ENCODE measurements around the gene PRPF38B.

- TF ChIP-seq CTCF (IDR thresholded peaks at IDR 0.05): peak; percentile 93 to 98 (median 97)
- peak; percentile 97 to 100 (median 99) for TF ChIP-seq POLR2A (IDR thresholded peaks at IDR 0.05)
Observed at GRCh38 chr1:108746382-108747170, 54.5 kb downstream of the PRPF38B start, which contains the start of gene STXBP3.

All from body of pancreas (tissue), 4 donors.